ENCODE measurements around the gene TLX3. TPM values are rescaled to one million over a fixed set of nuclear protein-coding genes. Genes with fewer than 3 reads are reported as not detected.

The TLX3 gene
- total RNA-seq, 2 donors from 2014 or later: not detected

- peaks cover 100% of the 10 kb centered on the region for H3K27me3 ChIP-seq (ENCODE audit: control insufficient read depth, insufficient read depth, low read length, poor library complexity, severe bottlenecking)
- TF ChIP-seq, protein P1, sequence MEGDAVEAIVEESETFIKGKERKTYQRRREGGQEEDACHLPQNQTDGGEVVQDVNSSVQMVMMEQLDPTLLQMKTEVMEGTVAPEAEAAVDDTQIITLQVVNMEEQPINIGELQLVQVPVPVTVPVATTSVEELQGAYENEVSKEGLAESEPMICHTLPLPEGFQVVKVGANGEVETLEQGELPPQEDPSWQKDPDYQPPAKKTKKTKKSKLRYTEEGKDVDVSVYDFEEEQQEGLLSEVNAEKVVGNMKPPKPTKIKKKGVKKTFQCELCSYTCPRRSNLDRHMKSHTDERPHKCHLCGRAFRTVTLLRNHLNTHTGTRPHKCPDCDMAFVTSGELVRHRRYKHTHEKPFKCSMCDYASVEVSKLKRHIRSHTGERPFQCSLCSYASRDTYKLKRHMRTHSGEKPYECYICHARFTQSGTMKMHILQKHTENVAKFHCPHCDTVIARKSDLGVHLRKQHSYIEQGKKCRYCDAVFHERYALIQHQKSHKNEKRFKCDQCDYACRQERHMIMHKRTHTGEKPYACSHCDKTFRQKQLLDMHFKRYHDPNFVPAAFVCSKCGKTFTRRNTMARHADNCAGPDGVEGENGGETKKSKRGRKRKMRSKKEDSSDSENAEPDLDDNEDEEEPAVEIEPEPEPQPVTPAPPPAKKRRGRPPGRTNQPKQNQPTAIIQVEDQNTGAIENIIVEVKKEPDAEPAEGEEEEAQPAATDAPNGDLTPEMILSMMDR (conservative IDR thresholded peaks at IDR 0.05): no peak
These were observed 6.4 kb downstream of the TLX3 start for GRCh38 chr5:171315386-171315891.

GRCh38 chr5:171315925-171316257 is 6.8 kb downstream of the TLX3 start:
- Histone ChIP-seq H3K4me1 (ENCODE audit: control insufficient read depth, insufficient read depth, low read length) (peaks cover 4% of the 10 kb centered on the region), H3K4me3 (ENCODE audit: low read length) (peak overlapping the region; percentile 40), H3K27me3 (ENCODE audit: control insufficient read depth, insufficient read depth, low read length, poor library complexity, severe bottlenecking) (peaks cover 100% of the 10 kb centered on the region), H3K27ac (ENCODE audit: low read depth, low read length) (no peak overlapping the region), H3K9me3 (ENCODE audit: control insufficient read depth, low read length) (no peaks in the 10 kb centered on the region), H3K9ac (ENCODE audit: extremely low read depth, low read length, poor library complexity, severe bottlenecking) (no peak overlapping the region), H3K36me3 (ENCODE audit: control insufficient read depth, insufficient read depth, low read length) (no peaks in the 10 kb centered on the region)
- TF ChIP-seq, protein P1 (conservative IDR thresholded peaks at IDR 0.05): no peak
- H3K27ac Mint-ChIP-seq: no peak overlapping the region
- H3K4me1 Mint-ChIP-seq: peaks cover 5% of the 10 kb centered on the region
- H3K36me3 Mint-ChIP-seq (ENCODE audit: low read depth): no peaks in the 10 kb centered on the region
- H3K27me3 Mint-ChIP-seq (ENCODE audit: insufficient read depth): peaks cover 97% of the 10 kb centered on the region
- peak overlapping the region; percentile 31 for H3K4me3 Mint-ChIP-seq
- H3K9me3 Mint-ChIP-seq: no peaks in the 10 kb centered on the region
- WGBS, 2 experiments (ENCODE audit: insufficient coverage in 1 of 2, insufficient read length in 1 of 2): 12 to 19% methylated on average over 9 to 20 of the region's 20 CpGs
- DNase-seq: no peak

More at GRCh38 chr5:171315386-171315891, 6.4 kb downstream of the TLX3 start:
- Histone ChIP-seq H3K4me1 (ENCODE audit: control insufficient read depth, insufficient read depth, low read length) (peaks cover 4% of the 10 kb centered on the region), H3K27ac (ENCODE audit: low read depth, low read length) (no peak overlapping the region), H3K9ac (ENCODE audit: extremely low read depth, low read length, poor library complexity, severe bottlenecking) (no peak overlapping the region), H3K36me3 (ENCODE audit: control insufficient read depth, insufficient read depth, low read length) (no peaks in the 10 kb centered on the region), H3K9me3 (ENCODE audit: control insufficient read depth, low read length) (no peaks in the 10 kb centered on the region), H3K4me3 (ENCODE audit: low read length) (no peak overlapping the region)
- Mint-ChIP-seq H3K36me3 (ENCODE audit: low read depth) (no peaks in the 10 kb centered on the region), H3K27ac (no peak overlapping the region), H3K4me3 (no peak overlapping the region), H3K27me3 (ENCODE audit: insufficient read depth) (peaks cover 97% of the 10 kb centered on the region), H3K4me1 (peaks cover 5% of the 10 kb centered on the region), H3K9me3 (no peaks in the 10 kb centered on the region)
- WGBS, 2 experiments (ENCODE audit: insufficient coverage in 1 of 2, insufficient read length in 1 of 2): 0 to 5% methylated on average over 11 to 36 of the region's 36 CpGs
- DNase-seq: no peak

DNA sequence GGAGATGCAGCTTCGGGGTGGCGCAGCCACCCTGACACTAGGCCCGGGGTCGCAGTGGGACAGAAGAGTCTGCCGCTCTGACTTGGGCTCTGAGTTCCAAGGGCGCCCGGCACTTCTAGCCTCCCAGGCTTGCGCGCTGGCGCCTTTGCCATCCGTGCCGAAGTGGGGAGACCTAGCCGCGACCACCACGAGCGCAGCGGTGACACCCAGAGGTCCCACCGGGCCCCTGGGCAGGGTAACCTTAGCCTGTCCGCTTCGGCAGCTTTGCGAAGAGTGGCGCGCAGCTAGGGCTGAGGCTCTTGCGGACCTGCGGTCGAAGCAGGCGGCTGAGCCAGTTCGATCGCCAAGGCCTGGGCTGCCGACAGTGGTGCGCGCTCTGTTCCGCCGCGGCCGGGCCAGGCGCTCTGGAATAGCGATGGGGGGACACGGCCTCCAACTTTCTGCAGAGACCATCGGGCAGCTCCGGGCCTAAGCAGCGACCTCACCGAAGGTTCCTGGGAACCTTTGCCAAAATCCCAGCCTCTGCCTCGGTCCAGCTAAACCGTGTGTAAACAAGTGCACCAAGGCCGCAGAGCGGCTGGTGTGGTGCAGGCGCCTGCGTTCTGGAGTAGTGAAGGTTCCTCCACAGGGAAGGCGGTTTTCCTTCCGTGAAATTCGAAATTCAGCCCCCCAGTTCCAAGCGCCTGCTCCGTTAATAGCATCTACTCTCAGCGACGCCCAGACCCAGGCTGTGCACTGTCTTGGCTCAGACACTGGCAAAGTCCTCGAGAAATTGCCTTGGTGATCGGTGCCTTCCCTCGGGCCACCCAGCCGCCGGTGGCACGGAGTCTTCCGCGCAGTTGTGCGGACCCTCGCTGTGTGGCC is 7.4 kb downstream of the TLX3 start:
- H3K27ac Mint-ChIP-seq: no peak overlapping the region
- Histone ChIP-seq H3K9me3 (ENCODE audit: control insufficient read depth, low read length) (no peaks in the 10 kb centered on the region), H3K27me3 (ENCODE audit: control insufficient read depth, insufficient read depth, low read length, poor library complexity, severe bottlenecking) (peaks cover 100% of the 10 kb centered on the region), H3K27ac (ENCODE audit: low read depth, low read length) (no peak overlapping the region), H3K36me3 (ENCODE audit: control insufficient read depth, insufficient read depth, low read length) (no peaks in the 10 kb centered on the region), H3K4me3 (ENCODE audit: low read length) (peak overlapping the region; percentile 40), H3K9ac (ENCODE audit: extremely low read depth, low read length, poor library complexity, severe bottlenecking) (no peak overlapping the region), H3K4me1 (ENCODE audit: control insufficient read depth, insufficient read depth, low read length) (peaks cover 4% of the 10 kb centered on the region)
- TF ChIP-seq, protein P1 (conservative IDR thresholded peaks at IDR 0.05): no peak
- WGBS, 2 experiments (ENCODE audit: insufficient coverage in 1 of 2, insufficient read length in 1 of 2): 6 to 8% methylated on average over 37 to 66 of the region's 66 CpGs
- no peaks in the 10 kb centered on the region for H3K36me3 Mint-ChIP-seq (ENCODE audit: low read depth)
- no peaks in the 10 kb centered on the region for H3K9me3 Mint-ChIP-seq
- H3K4me3 Mint-ChIP-seq: peak overlapping the region; percentile 31
- H3K4me1 Mint-ChIP-seq: peaks cover 5% of the 10 kb centered on the region
- peak; percentile 81 for DNase-seq
- peaks cover 98% of the 10 kb centered on the region for H3K27me3 Mint-ChIP-seq (ENCODE audit: insufficient read depth)

Measured in endodermal cell (in vitro differentiated cells).